K562 (cell line): Measurements from ENCODE around the gene VWDE. TPM values are rescaled to one million over a fixed set of nuclear protein-coding genes. Genes with fewer than 3 reads are reported as not detected.
A peak's percentile ranks its signal among the peaks of the same experiment; 100 is the strongest.

Experiments
- ARID4B ChIP-seq: sonication (generic); formaldehyde crosslinking; IDR thresholded peaks from 2 replicates; pipeline ENCODE4 v1.8.0; 2022; ENCODE audit warnings: mild to moderate bottlenecking, missing genetic modification reagents
- CHAMP1 ChIP-seq: fragments of 450-650 bp; IDR thresholded peaks from 2 replicates; pipeline ENCODE4 v1.6.1; 2016; ENCODE audit warnings: mild to moderate bottlenecking
- FOXJ2 ChIP-seq: fragments of 200-800 bp; sonication (Bioruptor generic); IDR thresholded peaks from 2 replicates; pipeline ENCODE4 v1.6.1; 2016; ENCODE audit warnings: missing genetic modification characterization, missing compliant biosample characterization
- KHSRP ChIP-seq: fragments of 450-650 bp; IDR thresholded peaks from 2 replicates; pipeline ENCODE4 v1.6.1; 2017
- MAFF ChIP-seq: IDR thresholded peaks from 2 replicates; pipeline ENCODE4 v1.6.1; 2012; ENCODE audit warnings: low read length, improper control_type of control experiment
- MGA ChIP-seq: fragments of 450-650 bp; IDR thresholded peaks from 2 replicates; pipeline ENCODE4 v1.6.1; 2016; ENCODE audit warnings: mild to moderate bottlenecking, moderate library complexity
- PHTF2 ChIP-seq: fragments of 250-450 bp; sonication (Bioruptor Pico); IDR thresholded peaks from 2 replicates; pipeline ENCODE4 v1.5.0; 2021; ENCODE audit warnings: mild to moderate bottlenecking
- SUPT5H ChIP-seq: fragments of 450-650 bp; IDR thresholded peaks from 2 replicates; pipeline ENCODE4 v1.6.1; 2016
- XRCC5 ChIP-seq: fragments of 200-400 bp; formaldehyde crosslinking; IDR thresholded peaks from 2 replicates; pipeline ENCODE4 v1.6.1; 2017; ENCODE audit warnings: low read depth, mild to moderate bottlenecking, low read length
- ZKSCAN8 ChIP-seq: fragments of 200-800 bp; sonication (Bioruptor generic); IDR thresholded peaks from 2 replicates; pipeline ENCODE4 v1.6.1; 2016; ENCODE audit warnings: missing genetic modification characterization, missing compliant biosample characterization
- ZNF408 ChIP-seq: fragments of 250-450 bp; sonication (Bioruptor Pico); IDR thresholded peaks from 2 replicates; pipeline ENCODE4 v1.4.0; 2020; ENCODE audit warnings: low read depth, mild to moderate bottlenecking, moderate library complexity
- polyA plus RNA-seq, 8 experiments: library from polyadenylated mRNA; depleted of rRNA in 4 of 8; stranded (reverse) in 5 of 8; unstranded in 3 of 8; fragments of >200 nt; fragmentation: Nextera tagmentation in 2 of 8; fragmentation: Illumina TruSeq in 1 of 8; extraction: Ambion mirVana in 2 of 8; extraction: Trizol in 1 of 8; gene quantifications; 2 replicates each; pipeline versions ENCODE4 v1.2.1 to v1.2.3, GENCODE V29; 2011 to 2014; ENCODE audit warnings: inconsistent platforms in 1 of 8, missing spikeins in 1 of 8
- total RNA-seq, 7 experiments: library from RNA; depleted of rRNA in 6 of 7; stranded (reverse); fragments of >200 nt in 6 of 7; fragmentation: Illumina TruSeq in 2 of 7; extraction: Trizol in 2 of 7; gene quantifications; 2 replicates each; pipeline versions ENCODE4 v1.2.1 to v1.2.3, GENCODE V29; 2011 to 2021; ENCODE audit warnings: low replicate concordance in 1 of 7

Gene VWDE
- total and polyA plus RNA-seq, 9 of the 15 experiments (the other 6 are each of a cell fraction or from before 2014, with no cell fraction given) = 40.6 to 162 (median 95.2) TPM

- TF ChIP-seq MGA = no peak
- no peak for TF ChIP-seq XRCC5
- 0 out of 2 replicates have a peak, but pooled peaks have one; percentile 24 for TF ChIP-seq SUPT5H
- no peak for TF ChIP-seq ARID4B (CRISPR knock-in tag)
- no peak for TF ChIP-seq CHAMP1
- no peak for TF ChIP-seq MAFF
- TF ChIP-seq ZNF408 (CRISPR knock-in tag) = no peak
- TF ChIP-seq PHTF2 (CRISPR knock-in tag) = no peak
- no peak for TF ChIP-seq FOXJ2 (tag)
- no peak for TF ChIP-seq ZKSCAN8 (CRISPR knock-in tag)
- no peak for TF ChIP-seq KHSRP
These were observed 17.3 kb downstream of the VWDE start (continued) for GRCh38 chr7:12386313-12386740.
